ENCODE measurements around the gene CPZ. TPM values are rescaled to one million over a fixed set of nuclear protein-coding genes. Genes with fewer than 3 reads are reported as not detected.

Gene CPZ
- total RNA-seq, 4 donors from 2014 or later, result 0.76 to 12.2 (median 1.9) TPM

- no peak for DNase-seq
- no peaks in the 10 kb centered on the region for H3K9me3 ChIP-seq
- no peak overlapping the region for H3K4me3 ChIP-seq
- TF ChIP-seq POLR2A (IDR thresholded peaks at IDR 0.05) (no peak), CTCF (IDR thresholded peaks at IDR 0.05) (no peak)
- 73 to 82% methylated on average over 17 to 18 of the region's 19 CpGs for WGBS, 2 donors
- no peaks in the 10 kb centered on the region for H3K4me1 ChIP-seq
- no peak overlapping the region for H3K27ac ChIP-seq
- intact Hi-C loops (cut with DNase I), result no loop called here
- peaks cover 0 to 56% (median 0%) of the 10 kb centered on the region in 4 donors for H3K27me3 ChIP-seq
- H3K36me3 ChIP-seq, result no peaks in the 10 kb centered on the region
These were observed 73.1 kb downstream of the CPZ start for GRCh38 chr4:8665406-8666360.

GRCh38 chr4:8666581-8666980 lies 74.0 kb downstream of the CPZ start:
- H3K27ac ChIP-seq, result no peak overlapping the region
- no peak for TF ChIP-seq CTCF (IDR thresholded peaks at IDR 0.05)
- no peak for TF ChIP-seq POLR2A (IDR thresholded peaks at IDR 0.05)
- no peak for DNase-seq
- peaks cover 0 to 57% (median 0%) of the 10 kb centered on the region in 4 donors for H3K27me3 ChIP-seq
- H3K4me1 ChIP-seq, result no peaks in the 10 kb centered on the region
- WGBS, 2 donors, result 77 to 81% methylated on average over 6 of the region's 6 CpGs
- intact Hi-C loops (cut with DNase I), result no loop called here
- H3K4me3 ChIP-seq, result no peak overlapping the region
- no peaks in the 10 kb centered on the region for H3K36me3 ChIP-seq
- no peaks in the 10 kb centered on the region for H3K9me3 ChIP-seq

Other genes starting within 250 kb of the CPZ start
- gene ACOX3, start 152.0 kb upstream of the CPZ start, total RNA-seq, result 10 to 100 TPM; 42.3 to 86.2 (median 50.3) TPM
- 10 to 100 TPM; 26.8 to 31.7 (median 28.8) TPM for gene TRMT44, start 152.0 kb upstream of the CPZ start, total RNA-seq
- gene GPR78, start 12.4 kb upstream of the CPZ start, total RNA-seq, result 1 to 10 TPM; 2.5 to 8.3 (median 3.1) TPM